ENCODE measurements around the gene ZNF500.

ZNF500 gene

DNA sequence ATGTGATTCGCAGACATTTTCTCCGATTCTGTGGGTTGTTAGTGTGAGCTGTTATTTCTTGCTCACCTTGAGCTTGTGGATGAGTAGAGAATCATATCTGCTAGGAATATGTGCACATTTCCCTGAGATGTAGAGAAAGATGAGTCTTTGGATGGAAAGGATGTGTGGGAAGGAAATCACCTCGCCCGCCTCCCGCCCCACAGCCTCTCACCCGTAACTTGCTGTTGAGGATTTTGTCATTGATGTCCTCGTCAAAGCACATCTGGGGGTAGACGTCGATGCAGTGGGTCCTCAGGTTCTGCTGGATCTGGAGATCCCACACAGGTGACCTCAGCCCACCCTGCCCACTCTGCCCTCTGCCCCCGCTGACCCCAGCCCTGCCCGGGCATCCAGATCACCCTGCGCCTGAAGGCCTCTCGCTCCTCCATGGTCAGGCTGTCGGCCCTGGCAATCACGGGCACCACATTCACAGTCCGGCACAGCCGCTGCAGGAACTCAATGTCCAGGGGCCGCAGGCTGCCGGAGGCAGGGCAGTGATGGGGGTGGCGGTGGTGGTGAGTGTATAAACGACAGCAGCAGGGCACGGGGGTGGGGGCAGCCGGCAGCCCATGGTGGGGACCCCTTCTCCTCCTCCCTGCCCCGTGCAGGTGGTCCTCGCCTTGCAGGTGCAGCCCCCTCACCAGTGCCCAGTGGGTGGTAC, 16.4 kb upstream of the ZNF500 start:
- H3K4me3 ChIP-seq (ENCODE audit: low read depth, low read length), result no peak overlapping the region
- TF ChIP-seq, protein P1, sequence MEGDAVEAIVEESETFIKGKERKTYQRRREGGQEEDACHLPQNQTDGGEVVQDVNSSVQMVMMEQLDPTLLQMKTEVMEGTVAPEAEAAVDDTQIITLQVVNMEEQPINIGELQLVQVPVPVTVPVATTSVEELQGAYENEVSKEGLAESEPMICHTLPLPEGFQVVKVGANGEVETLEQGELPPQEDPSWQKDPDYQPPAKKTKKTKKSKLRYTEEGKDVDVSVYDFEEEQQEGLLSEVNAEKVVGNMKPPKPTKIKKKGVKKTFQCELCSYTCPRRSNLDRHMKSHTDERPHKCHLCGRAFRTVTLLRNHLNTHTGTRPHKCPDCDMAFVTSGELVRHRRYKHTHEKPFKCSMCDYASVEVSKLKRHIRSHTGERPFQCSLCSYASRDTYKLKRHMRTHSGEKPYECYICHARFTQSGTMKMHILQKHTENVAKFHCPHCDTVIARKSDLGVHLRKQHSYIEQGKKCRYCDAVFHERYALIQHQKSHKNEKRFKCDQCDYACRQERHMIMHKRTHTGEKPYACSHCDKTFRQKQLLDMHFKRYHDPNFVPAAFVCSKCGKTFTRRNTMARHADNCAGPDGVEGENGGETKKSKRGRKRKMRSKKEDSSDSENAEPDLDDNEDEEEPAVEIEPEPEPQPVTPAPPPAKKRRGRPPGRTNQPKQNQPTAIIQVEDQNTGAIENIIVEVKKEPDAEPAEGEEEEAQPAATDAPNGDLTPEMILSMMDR (IDR thresholded peaks at IDR 0.05; ENCODE audit: low read depth, low read length), result no peak
- in situ Hi-C loops (cut with HindIII; ENCODE audit: low sequenced_read_pairs), result no loop called here
- no peak for DNase-seq (ENCODE audit: low read depth, low spot score)

DNA sequence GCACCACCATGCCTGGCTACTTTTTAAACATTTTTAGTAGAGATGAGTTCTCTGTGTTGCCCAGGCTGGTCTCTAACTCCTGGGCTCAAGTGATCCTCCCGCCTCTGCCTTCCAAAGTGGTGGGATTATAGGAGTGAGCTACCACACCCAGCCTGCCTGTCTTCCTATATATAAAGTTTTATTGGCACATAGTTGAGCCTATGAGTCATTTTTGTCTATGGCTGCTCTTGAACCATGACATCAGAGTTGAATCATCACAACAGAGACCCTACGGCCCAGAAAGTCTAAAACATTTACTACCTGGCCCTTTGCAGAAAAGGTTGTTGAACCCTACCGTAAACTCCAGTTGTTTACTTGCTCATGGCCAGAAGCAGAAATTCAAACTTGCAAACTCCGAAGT, 13.3 kb upstream of the ZNF500 start:
- TF ChIP-seq, protein P1 (IDR thresholded peaks at IDR 0.05; ENCODE audit: low read depth, low read length), result no peak
- no peak for DNase-seq (ENCODE audit: low read depth, low spot score)
- in situ Hi-C loops (cut with HindIII; ENCODE audit: low sequenced_read_pairs), result no loop called here
- H3K4me3 ChIP-seq (ENCODE audit: low read depth, low read length), result no peak overlapping the region

DNA sequence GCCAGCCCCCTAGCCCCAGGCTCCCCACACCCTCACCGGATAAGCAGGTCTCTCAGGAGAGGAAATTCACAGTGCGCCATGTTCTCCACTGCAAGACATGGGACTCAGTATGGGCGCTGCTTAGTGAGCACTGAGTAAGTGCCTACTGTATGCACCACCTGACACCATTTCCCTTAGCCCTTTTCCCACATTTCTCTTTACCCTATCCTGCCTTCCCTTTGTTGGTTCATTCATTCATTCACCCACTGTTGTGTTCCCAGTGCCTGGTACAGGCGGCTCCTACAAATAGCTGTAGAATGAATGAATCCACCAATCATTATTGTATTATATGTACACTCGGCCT, 11.1 kb upstream of the ZNF500 start:
- TF ChIP-seq, protein P1 (IDR thresholded peaks at IDR 0.05; ENCODE audit: low read depth, low read length), result no peak
- in situ Hi-C loops (cut with HindIII; ENCODE audit: low sequenced_read_pairs), result no loop called here
- no peak overlapping the region for H3K4me3 ChIP-seq (ENCODE audit: low read depth, low read length)
- no peak for DNase-seq (ENCODE audit: low read depth, low spot score)

DNA sequence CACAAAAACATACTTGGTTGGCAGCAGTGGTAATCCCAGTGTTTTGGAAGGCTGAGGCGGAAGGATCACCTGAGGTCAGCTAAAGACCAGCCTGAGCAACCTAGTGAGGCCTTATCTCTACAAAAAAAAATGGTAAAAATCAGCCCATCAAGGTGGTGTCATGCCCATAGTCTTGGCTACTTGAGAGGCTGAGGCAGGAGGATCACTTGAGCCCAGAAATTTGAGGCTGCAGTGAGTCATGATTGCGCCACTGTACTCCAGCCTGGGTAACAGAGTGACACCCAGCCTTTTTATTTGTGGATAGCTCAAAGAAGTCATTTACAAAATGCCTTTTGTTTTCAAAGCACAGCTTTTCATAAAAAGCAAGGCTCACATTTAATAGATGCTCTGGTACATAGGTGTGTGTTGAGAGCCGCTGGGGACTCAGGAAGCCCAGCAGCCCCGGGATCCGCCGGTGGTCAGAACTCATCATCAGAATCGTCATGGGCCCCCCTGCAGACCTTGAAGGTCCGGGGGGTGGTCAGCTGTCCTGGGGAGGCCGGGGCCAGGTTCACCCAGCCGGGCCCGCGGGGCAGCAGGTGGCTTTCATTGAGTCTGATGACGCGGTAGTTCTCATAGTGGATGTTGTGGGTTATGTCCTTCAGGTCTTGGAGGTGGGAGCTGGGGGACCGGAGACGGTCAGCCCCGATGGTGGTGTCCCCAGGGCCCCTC, 10.5 kb upstream of the ZNF500 start:
- DNase-seq (ENCODE audit: low read depth, low spot score), result no peak
- TF ChIP-seq, protein P1 (IDR thresholded peaks at IDR 0.05; ENCODE audit: low read depth, low read length), result no peak
- H3K4me3 ChIP-seq (ENCODE audit: low read depth, low read length), result no peak overlapping the region
- in situ Hi-C loops (cut with HindIII; ENCODE audit: low sequenced_read_pairs), result no loop called here

DNA sequence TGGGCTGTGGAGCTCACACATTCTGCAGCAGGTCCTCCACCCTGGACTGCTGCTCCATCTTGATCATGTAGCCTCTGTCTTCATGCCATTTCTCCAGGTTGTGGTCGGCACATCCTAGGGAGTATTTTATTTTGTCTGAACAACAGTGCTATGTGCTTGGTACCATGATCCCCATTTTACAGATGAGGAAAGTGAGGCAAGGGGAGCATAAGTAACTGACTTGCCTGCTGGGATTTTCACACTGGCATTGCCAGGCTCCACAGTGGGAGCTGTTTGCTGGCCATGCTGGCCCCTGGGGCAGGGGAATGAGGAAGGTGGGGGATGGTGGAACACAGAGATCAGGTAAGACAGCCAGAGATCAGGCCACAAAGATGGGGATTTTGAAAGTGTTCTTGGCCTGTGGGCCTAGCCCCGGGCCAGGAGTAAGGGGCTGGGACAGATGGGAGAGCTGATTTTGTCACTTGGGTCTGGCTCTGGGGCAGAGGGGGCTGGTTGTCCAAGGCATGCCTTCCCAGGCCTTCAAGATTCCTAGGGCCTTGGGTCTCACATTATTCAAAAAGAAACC, 9.3 kb upstream of the ZNF500 start:
- no peak for DNase-seq (ENCODE audit: low read depth, low spot score)
- in situ Hi-C loops (cut with HindIII; ENCODE audit: low sequenced_read_pairs), result no loop called here
- H3K4me3 ChIP-seq (ENCODE audit: low read depth, low read length), result no peak overlapping the region
- TF ChIP-seq, protein P1 (IDR thresholded peaks at IDR 0.05; ENCODE audit: low read depth, low read length), result no peak

DNA sequence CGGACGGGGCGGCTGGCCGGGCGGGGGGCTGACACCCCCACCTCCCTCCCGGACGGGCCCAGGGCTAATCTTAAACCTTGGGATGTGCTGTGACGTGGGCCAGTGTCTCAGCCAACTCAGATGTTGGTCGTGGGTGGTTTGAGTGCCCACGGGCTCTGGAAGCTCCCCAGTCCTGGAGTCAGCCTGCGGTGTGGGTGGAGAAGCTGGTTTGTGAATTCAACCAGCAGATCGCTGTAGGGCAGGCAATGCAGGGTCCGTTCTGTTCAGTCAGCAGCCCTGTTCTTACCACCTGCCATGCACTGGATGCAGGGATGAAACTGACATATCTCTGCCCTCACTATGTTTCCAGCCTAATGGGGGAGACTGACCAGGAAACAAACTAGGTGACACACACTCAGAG, 8.0 kb upstream of the ZNF500 start:
- in situ Hi-C loops (cut with HindIII; ENCODE audit: low sequenced_read_pairs), result no loop called here
- TF ChIP-seq, protein P1 (IDR thresholded peaks at IDR 0.05; ENCODE audit: low read depth, low read length), result no peak
- DNase-seq (ENCODE audit: low read depth, low spot score), result no peak

More for the DNA sequence above, 8.0 kb upstream of the ZNF500 start:
- no peak overlapping the region for H3K4me3 ChIP-seq (ENCODE audit: low read depth, low read length)

Measured in astrocyte of the spinal cord (primary cell).